GM12878 (cell line): Measurements from ENCODE around the gene RRBP1. TPM values are rescaled to one million over a fixed set of nuclear protein-coding genes. Genes with fewer than 3 reads are reported as not detected.

Experiments
- ATAC-seq: fragments of 200-7000 bp; cut with Tn5 transposase; 3 replicates; pipeline ENCODE4 v1.9.1; 2020; ENCODE audit warnings: mild to moderate bottlenecking, moderate library complexity
- BruUV-seq: library from RNA; stranded (reverse); fragments of 400-500 nt; replicated peaks from 2 replicates; lab custom pipeline; 2021; lab: Mats Ljungman, UMichigan
- CTCF ChIA-PET: fragments of 300-600 bp; sonication (Branson Sonifier 250); formaldehyde crosslinking; extraction: SDS; loops from one replicate; lab custom pipeline; 2021; ENCODE audit warnings: inconsistent platforms; lab: Yijun Ruan, JAX
- POLR2A ChIA-PET: fragments of 350-600 bp; formaldehyde crosslinking; extraction: SDS; loops from one replicate; lab custom pipeline; 2021; ENCODE audit warnings: inconsistent platforms; lab: Charles Lee
- RAD21 ChIA-PET: fragments of 300-600 bp; sonication (Branson Sonifier 250); formaldehyde crosslinking; loops from one replicate; lab custom pipeline; 2023; ENCODE audit warnings: antibody characterized with exemption; ENCODE audit not compliant: unreplicated experiment; lab: Charles Lee
- SMC1A ChIA-PET: fragments of 300-600 bp; sonication (Branson Sonifier 250); formaldehyde crosslinking; loops from one replicate; lab custom pipeline; 2023; ENCODE audit not compliant: unreplicated experiment, uncharacterized antibody; lab: Charles Lee
- DNase-seq: peaks from one replicate; pipeline ENCODE4 v3.0.0-alpha.2; 2011; ENCODE audit warnings: low read depth, low spot score
- FAIRE-seq: peaks from 3 replicates; lab custom pipeline; 2011; peaks lifted over from hg19 to GRCh38; lab: Jason Lieb, UNC
- H2AFZ ChIP-seq: 2 replicates; pipeline ENCODE4 v1.6.0; 2011; ENCODE audit warnings: low read depth, low read length, control low read depth; ENCODE audit not compliant: control insufficient read depth
- H3K27ac ChIP-seq: 2 replicates; pipeline ENCODE4 v1.5.1; 2011; ENCODE audit warnings: control low read depth; ENCODE audit not compliant: control insufficient read depth, insufficient read depth
- H3K27me3 ChIP-seq, 2 experiments: replicated peaks in 1 of 2; 2 replicates each; pipeline versions ENCODE4 v1.6.0 to v1.6.1; 2011; ENCODE audit warnings: low read length in 1 of 2; ENCODE audit not compliant: control insufficient read depth in 2 of 2, insufficient read depth in 2 of 2
- H3K36me3 ChIP-seq, 2 experiments: 2 replicates each; pipeline ENCODE4 v1.5.1; 2011; ENCODE audit warnings: low read length in 1 of 2; ENCODE audit not compliant: control insufficient read depth in 2 of 2, insufficient read depth in 2 of 2
- H3K4me1 ChIP-seq: 2 replicates; pipeline ENCODE4 v1.6.1; 2011; ENCODE audit warnings: mild to moderate bottlenecking, low read length, moderate library complexity, mixed read lengths; ENCODE audit not compliant: control insufficient read depth, insufficient read depth
- H3K4me2 ChIP-seq: 2 replicates; pipeline ENCODE4 v1.6.0; 2011; ENCODE audit warnings: control low read depth; ENCODE audit not compliant: control insufficient read depth, insufficient read depth
- H3K4me3 ChIP-seq: fragments of 200-600 bp; sonication (generic); 2 replicates; pipeline ENCODE4 v1.5.1; 2016
- H3K79me2 ChIP-seq: 2 replicates; pipeline ENCODE4 v1.6.0; 2011; ENCODE audit warnings: low read length; ENCODE audit not compliant: control insufficient read depth, insufficient read depth
- H3K9ac ChIP-seq: 2 replicates; pipeline ENCODE4 v1.8.0; 2011; ENCODE audit warnings: low read length, control low read depth, mixed read lengths; ENCODE audit not compliant: control insufficient read depth, insufficient read depth
- H3K9me3 ChIP-seq: replicated peaks from 3 replicates; pipeline ENCODE4 v1.5.1; 2011; ENCODE audit warnings: mild to moderate bottlenecking, low read length; ENCODE audit not compliant: control insufficient read depth, insufficient read depth
- H4K20me1 ChIP-seq: 2 replicates; pipeline ENCODE4 v1.6.0; 2011; ENCODE audit not compliant: control insufficient read depth, insufficient read depth
- BCL11A ChIP-seq: IDR thresholded peaks from 2 replicates; pipeline ENCODE4 v1.6.1; 2011; ENCODE audit warnings: low read depth, low read length
- BRCA1 ChIP-seq: IDR thresholded peaks from 2 replicates; pipeline ENCODE4 v1.6.1; 2011; ENCODE audit warnings: low read depth, low read length, improper control_type of control experiment
- CEBPB ChIP-seq, 2 experiments: fragments of 150-350 bp in 1 of 2; IDR thresholded peaks; 2 replicates each; pipeline ENCODE4 v1.6.1; 2012 to 2014; ENCODE audit warnings: low read depth in 2 of 2, low read length in 2 of 2, borderline replicate concordance in 1 of 2, inconsistent platforms in 1 of 2
- CEBPZ ChIP-seq: fragments of 150-350 bp; IDR thresholded peaks from 2 replicates; pipeline ENCODE4 v1.6.1; 2016; ENCODE audit warnings: low read depth, low read length
- ESRRA ChIP-seq: IDR thresholded peaks from 2 replicates; pipeline ENCODE4 v1.6.1; 2012; ENCODE audit warnings: mild to moderate bottlenecking, low read length, improper control_type of control experiment
- FOS ChIP-seq: IDR thresholded peaks from 3 replicates; pipeline ENCODE4 v1.6.1; 2011; ENCODE audit warnings: borderline replicate concordance; ENCODE audit not compliant: insufficient read length; ENCODE audit errors: extremely low read depth
- FOXK2 ChIP-seq: fragments of 450-650 bp; IDR thresholded peaks from 2 replicates; pipeline ENCODE4 v1.6.1; 2017; ENCODE audit warnings: mild to moderate bottlenecking, moderate library complexity
- HDAC2 ChIP-seq: fragments of 200-600 bp; sonication (generic); IDR thresholded peaks from 2 replicates; pipeline ENCODE4 v1.6.1; 2017
- IRF3 ChIP-seq: fragments of 450-650 bp; IDR thresholded peaks from 2 replicates; pipeline ENCODE4 v1.6.1; 2014; ENCODE audit warnings: mild to moderate bottlenecking
- JUND ChIP-seq: IDR thresholded peaks from 2 replicates; pipeline ENCODE4 v1.6.1; 2012; ENCODE audit warnings: low read depth, mild to moderate bottlenecking, low read length, improper control_type of control experiment, moderate library complexity
- KAT2A ChIP-seq: conservative IDR thresholded peaks from 2 replicates; pipeline ENCODE4 v1.6.1; 2011; ENCODE audit warnings: low read depth, low read length; ENCODE audit not compliant: control insufficient read depth
- NFYA ChIP-seq: IDR thresholded peaks from 2 replicates; pipeline ENCODE4 v1.6.1; 2011; ENCODE audit warnings: low read depth, mild to moderate bottlenecking, low read length, improper control_type of control experiment, borderline replicate concordance
- PML ChIP-seq: IDR thresholded peaks from 2 replicates; pipeline ENCODE4 v1.6.1; 2012; ENCODE audit warnings: low read length, inconsistent platforms
- POLR2AphosphoS2 ChIP-seq: IDR thresholded peaks from 2 replicates; pipeline ENCODE4 v1.6.1; 2011; ENCODE audit warnings: low read depth, mild to moderate bottlenecking, low read length, improper control_type of control experiment, moderate library complexity
- RELB ChIP-seq: fragments of 450-650 bp; IDR thresholded peaks from 2 replicates; pipeline ENCODE4 v1.6.1; 2017; ENCODE audit warnings: low read depth, mild to moderate bottlenecking, moderate library complexity
- SIX5 ChIP-seq: IDR thresholded peaks from 2 replicates; pipeline ENCODE4 v1.6.1; 2011; ENCODE audit warnings: mild to moderate bottlenecking, low read depth, low read length, moderate library complexity; ENCODE audit not compliant: severe bottlenecking
- SMC3 ChIP-seq: IDR thresholded peaks from 2 replicates; pipeline ENCODE4 v1.6.1; 2011; ENCODE audit warnings: low read length, improper control_type of control experiment, borderline replicate concordance
- SUZ12 ChIP-seq: fragments of 200-600 bp; sonication (generic); IDR thresholded peaks from one replicate; pipeline ENCODE4 v1.6.1; 2018; ENCODE audit warnings: antibody characterized with exemption, mild to moderate bottlenecking; ENCODE audit not compliant: unreplicated experiment
- TCF12 ChIP-seq: IDR thresholded peaks from 2 replicates; pipeline ENCODE4 v1.6.1; 2011; ENCODE audit warnings: low read depth, mild to moderate bottlenecking, low read length
- YY1 ChIP-seq: IDR thresholded peaks from 2 replicates; pipeline ENCODE4 v1.6.1; 2011; ENCODE audit warnings: low read depth, mild to moderate bottlenecking, low read length
- WGBS: methylation state at CpG from one replicate; pipeline ENCODE4 v1.1.6; 2016; ENCODE audit warnings: low lambda C conversion rate; ENCODE audit not compliant: insufficient replicate concordance, insufficient coverage; ENCODE audit errors: missing lambda C conversion rate; 5-methylcytosine and 5-hydroxymethylcytosine counted together
- in situ Hi-C: fragments of 300-500 bp; cut with MboI; formaldehyde crosslinking; loops from 9 replicates; pipeline ENCODE4 v1.14.3; 2018; ENCODE audit warnings: mixed read lengths
- intact Hi-C: fragments of 100-400 bp; cut with micrococcal nuclease; formaldehyde crosslinking; loops from one replicate; pipeline ENCODE4 v1.14.2; 2022; ENCODE audit not compliant: unreplicated experiment
- polyA plus RNA-seq, 11 experiments: library from polyadenylated mRNA; depleted of rRNA in 4 of 11; unstranded in 6 of 11; stranded (reverse) in 5 of 11; fragments of >200 nt; fragmentation: Nextera tagmentation in 4 of 11; fragmentation: Illumina TruSeq in 1 of 11; extraction: Ambion mirVana in 4 of 11; extraction: Trizol in 1 of 11; gene quantifications; 1 replicate in 1 of 11; 2 replicates in 10 of 11; pipeline versions ENCODE4 v1.2.1 to v1.2.3, GENCODE V29; 2011 to 2016; ENCODE audit warnings: inconsistent platforms in 2 of 11, missing spikeins in 2 of 11, low read depth in 1 of 11
- total RNA-seq, 4 experiments: library from RNA; depleted of rRNA in 3 of 4; stranded (reverse); fragments of >200 nt in 3 of 4; fragmentation: Illumina TruSeq in 1 of 4; extraction: Trizol in 1 of 4; gene quantifications; 2 replicates each; pipeline versions ENCODE4 v1.2.1 to v1.2.3, GENCODE V29; 2013 to 2021

Gene RRBP1
- total and polyA plus RNA-seq, 10 of the 15 experiments (the other 5 are each of a cell fraction or from before 2014, with no cell fraction given): 1.2 to 57.4 (median 24.6) TPM

- TF ChIP-seq ESRRA (no peak), POLR2AphosphoS2 (no peak), IRF3 (no peak), BRCA1 (no peak), SIX5 (no peak), PML (no peak), CEBPB (IDR thresholded peaks at IDR 0.05; ENCODE audit: borderline replicate concordance in 1 of 2, low read depth in 2 of 2, low read length in 2 of 2) (no peak)
- TF ChIP-seq, all 136 proteins: peak for 0
These were observed 49.2 kb upstream of the RRBP1 start (continued) for GRCh38 chr20:17731233-17731632.

- Histone ChIP-seq H3K4me2 (no peak overlapping the region), H3K27me3 (peaks cover 0 to 3% of the 10 kb centered on the region in 2 experiments; a peak in 1 of 4 replicates), H4K20me1 (no peaks in the 10 kb centered on the region), H3K4me3 (no peak overlapping the region), H2AFZ (no peak overlapping the region), H3K27ac (no peak overlapping the region), H3K4me1 (no peaks in the 10 kb centered on the region), H3K9ac (no peak overlapping the region), H3K36me3 (no peaks in the 10 kb centered on the region), H3K79me2 (no peaks in the 10 kb centered on the region), H3K9me3 (no peaks in the 10 kb centered on the region)
- FAIRE-seq (no peak), DNase-seq (no peak), ATAC-seq (no peak)
- intact Hi-C loops: no loop called here
- CTCF ChIA-PET: no interaction called here
- SMC1A ChIA-PET: no interaction called here
- BruUV-seq: no TSS peak
- RAD21 ChIA-PET: no interaction called here
- 59% methylated on average over 10 of the region's 10 CpGs for WGBS
- POLR2A ChIA-PET: no interaction called here
- in situ Hi-C loops: no loop called here
- TF ChIP-seq HDAC2: no peak
- TF ChIP-seq SUZ12: no peak
- TF ChIP-seq KAT2A: no peak
- no peak for TF ChIP-seq NFYA
- TF ChIP-seq FOXK2: no peak
- no peak for TF ChIP-seq RELB
- no peak for TF ChIP-seq TCF12
- no peak for TF ChIP-seq CEBPZ
- no peak for TF ChIP-seq YY1
- TF ChIP-seq SMC3: no peak
- TF ChIP-seq FOS: no peak
- no peak for TF ChIP-seq BCL11A
- no peak for TF ChIP-seq JUND
These were observed 48.0 kb upstream of the RRBP1 start for GRCh38 chr20:17730071-17730470.
